Colonic mucosa (tissue), 4 donors: ENCODE data around the gene SLC6A5. TPM values are rescaled to one million over a fixed set of nuclear protein-coding genes. Genes with fewer than 3 reads are reported as not detected.

Experiments used
- DNase-seq: peaks from one replicate; pipeline ENCODE4 v3.0.0-alpha.2; 2020
- H3K27ac ChIP-seq: fragments of 200-600 bp; one replicate; pipeline ENCODE4 v1.8.0; 2021
- H3K27me3 ChIP-seq: fragments of 200-600 bp; one replicate; pipeline ENCODE4 v1.8.0; 2021
- H3K36me3 ChIP-seq: fragments of 200-600 bp; one replicate; pipeline ENCODE4 v1.8.0; 2021
- H3K4me1 ChIP-seq: fragments of 200-600 bp; one replicate; pipeline ENCODE4 v1.8.0; 2021; ENCODE audit warnings: mild to moderate bottlenecking
- H3K4me3 ChIP-seq: fragments of 200-600 bp; one replicate; pipeline ENCODE4 v1.8.0; 2021
- H3K9ac ChIP-seq, 2 donors: one replicate each; pipeline ENCODE4 v1.7.0; 2013; ENCODE audit warnings: control low read depth in 2 of 2, low read depth in 2 of 2, low read length in 2 of 2
- H3K9me3 ChIP-seq: fragments of 200-600 bp; one replicate; pipeline ENCODE4 v1.8.0; 2021
- CTCF ChIP-seq: fragments of 200-600 bp; IDR thresholded peaks from one replicate; pipeline ENCODE4 v1.8.0; 2022; ENCODE audit warnings: antibody characterized with exemption, mild to moderate bottlenecking
- intact Hi-C: fragments of 100-400 bp; cut with DNase I; formaldehyde crosslinking; loops from one replicate; pipeline ENCODE4 v1.14.1; 2022
- total RNA-seq, 2 donors: library from RNA; stranded (reverse); fragmentation: NEBNext Ultra II Directional in 1 of 2; extraction: Animal tissue kit (Norgen Biotek cat#: 25700) in 1 of 2; gene quantifications; one replicate each; pipeline ENCODE4 v1.2.1, GENCODE V29; 2021
- donor health status: healthy.
- donor health status: DM: no; HTN: no; CAD: no.
- donor health status: DM: no; HTN: no; CAD: no.

The SLC6A5 gene
- total RNA-seq, 2 donors from 2014 or later, result not detected

GRCh38 chr11:20627701-20628100 is 28.3 kb downstream of the SLC6A5 start:
- no peak for TF ChIP-seq CTCF
- H3K9ac ChIP-seq, result no peak overlapping the region

DNA sequence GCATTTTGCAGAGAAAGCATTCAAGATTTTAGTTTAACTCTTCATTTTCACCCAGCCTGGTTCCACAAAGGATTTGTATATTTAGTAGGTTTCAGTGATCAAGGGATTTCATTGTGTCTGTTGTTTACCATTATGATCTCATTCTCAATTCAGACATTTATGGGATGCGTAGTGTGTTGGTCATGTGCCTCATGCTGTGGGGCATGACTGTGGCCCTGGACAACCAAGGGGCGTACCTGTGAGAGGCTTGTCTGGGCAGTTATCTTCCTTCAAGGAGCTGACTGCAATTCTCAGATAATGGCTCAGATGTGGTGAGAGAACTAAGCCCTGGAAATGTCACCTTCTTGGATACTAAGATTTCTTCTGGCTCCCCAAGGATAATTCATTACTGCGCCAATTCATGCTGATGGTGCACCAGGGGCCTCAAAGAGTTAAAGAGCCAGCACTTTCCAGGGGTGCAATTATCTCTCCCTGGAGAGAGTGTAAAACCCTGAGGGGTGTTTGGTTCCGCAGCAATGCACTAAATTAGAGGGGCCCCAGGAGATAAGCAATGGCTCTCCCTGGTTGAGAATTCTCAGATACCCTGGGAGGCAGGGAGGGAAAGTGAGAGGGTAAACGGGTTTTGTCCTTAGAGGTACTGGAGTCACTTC is 32.2 kb downstream of the SLC6A5 start:
- no peak for TF ChIP-seq CTCF
- intact Hi-C loops, result no loop called here
- DNase-seq, result no peak
- Histone ChIP-seq H3K9ac (no peak overlapping the region), H3K27me3 (no peaks in the 10 kb centered on the region), H3K4me1 (no peaks in the 10 kb centered on the region), H3K36me3 (no peaks in the 10 kb centered on the region), H3K9me3 (no peaks in the 10 kb centered on the region), H3K27ac (no peak overlapping the region), H3K4me3 (no peak overlapping the region)

More at GRCh38 chr11:20627701-20628100, 28.3 kb downstream of the SLC6A5 start:
- no peaks in the 10 kb centered on the region for H3K9me3 ChIP-seq
- no peak for DNase-seq
- intact Hi-C loops, result no loop called here
- no peaks in the 10 kb centered on the region for H3K36me3 ChIP-seq
- H3K27me3 ChIP-seq, result no peaks in the 10 kb centered on the region
- H3K27ac ChIP-seq, result no peak overlapping the region
- no peaks in the 10 kb centered on the region for H3K4me1 ChIP-seq
- no peak overlapping the region for H3K4me3 ChIP-seq

- Histone ChIP-seq H3K27ac (no peak overlapping the region), H3K4me3 (no peak overlapping the region), H3K36me3 (no peaks in the 10 kb centered on the region), H3K27me3 (no peaks in the 10 kb centered on the region), H3K4me1 (no peaks in the 10 kb centered on the region), H3K9ac (no peak overlapping the region), H3K9me3 (no peaks in the 10 kb centered on the region)
- DNase-seq, result no peak
- intact Hi-C loops, result no loop called here
- TF ChIP-seq CTCF, result no peak
These were observed 32.7 kb downstream of the SLC6A5 start for GRCh38 chr11:20632169-20632532.

- TF ChIP-seq CTCF, result no peak
- Histone ChIP-seq H3K9me3 (no peaks in the 10 kb centered on the region), H3K4me3 (no peak overlapping the region), H3K36me3 (no peaks in the 10 kb centered on the region), H3K4me1 (no peaks in the 10 kb centered on the region), H3K9ac (no peak overlapping the region), H3K27me3 (no peaks in the 10 kb centered on the region), H3K27ac (no peak overlapping the region)
- no peak for DNase-seq
- intact Hi-C loops, result no loop called here
These were observed 34.6 kb downstream of the SLC6A5 start for GRCh38 chr11:20634044-20634443.

- Histone ChIP-seq H3K27ac (no peak overlapping the region), H3K9me3 (no peaks in the 10 kb centered on the region), H3K4me3 (no peak overlapping the region), H3K4me1 (no peaks in the 10 kb centered on the region), H3K36me3 (no peaks in the 10 kb centered on the region), H3K27me3 (no peaks in the 10 kb centered on the region), H3K9ac (no peak overlapping the region)
- intact Hi-C loops, result no loop called here
- TF ChIP-seq CTCF, result no peak
- DNase-seq, result no peak
These were observed 35.4 kb downstream of the SLC6A5 start for GRCh38 chr11:20634781-20635180.
